WTC11 (cell line): ENCODE results near the gene TCTN3. TPM values are rescaled to one million over a fixed set of nuclear protein-coding genes. Genes with fewer than 3 reads are reported as not detected.

Experiments used
- ATAC-seq: fragments of 200-7000 bp; cut with Tn5 transposase; 2 replicates; pipeline ENCODE4 v1.10.0; 2021; ENCODE audit warnings: mild to moderate bottlenecking, moderate library complexity
- CTCF ChIA-PET: fragments of 300-600 bp; sonication (Branson Sonifier 250); formaldehyde crosslinking; loops from one replicate; lab custom pipeline; 2021; ENCODE audit warnings: antibody characterized with exemption; lab: Charles Lee
- POLR2A ChIA-PET: fragments of 350-600 bp; sonication (Branson Sonifier 250); formaldehyde crosslinking; loops from one replicate; lab custom pipeline; 2021; ENCODE audit warnings: antibody characterized with exemption; lab: Charles Lee
- DNase-seq: peaks from one replicate; pipeline ENCODE4 v3.0.0; 2021; ENCODE audit warnings: low spot score
- H3K27ac Mint-ChIP-seq: 2 replicates; pipeline ENCODE4 v1.8.0; 2021; ENCODE audit warnings: mixed read lengths
- H3K27me3 Mint-ChIP-seq: 2 replicates; pipeline ENCODE4 v1.8.0; 2021; ENCODE audit warnings: low read depth, mild to moderate bottlenecking, moderate library complexity, mixed read lengths
- H3K36me3 Mint-ChIP-seq: 2 replicates; pipeline ENCODE4 v1.8.0; 2021; ENCODE audit warnings: mixed read lengths
- H3K4me1 Mint-ChIP-seq: 2 replicates; pipeline ENCODE4 v1.8.0; 2022; ENCODE audit warnings: mixed read lengths
- H3K4me3 Mint-ChIP-seq: 2 replicates; pipeline ENCODE4 v1.8.0; 2021; ENCODE audit warnings: mild to moderate bottlenecking, moderate library complexity, mixed read lengths
- H3K9me3 Mint-ChIP-seq: 2 replicates; pipeline ENCODE4 v1.8.0; 2021; ENCODE audit warnings: mixed read lengths
- E2F4 ChIP-seq: sonication (generic); formaldehyde crosslinking; IDR thresholded peaks from 2 replicates; pipeline ENCODE4 v1.8.1; 2022; ENCODE audit warnings: low read depth, mild to moderate bottlenecking, moderate library complexity, missing genetic modification reagents, borderline replicate concordance
- ETV6 ChIP-seq: sonication (generic); formaldehyde crosslinking; IDR thresholded peaks from 2 replicates; pipeline ENCODE4 v1.8.1; 2022; ENCODE audit warnings: mild to moderate bottlenecking, missing genetic modification reagents
- FOXP1 ChIP-seq: sonication (generic); formaldehyde crosslinking; IDR thresholded peaks from 2 replicates; pipeline ENCODE4 v1.8.0; 2022; ENCODE audit warnings: missing genetic modification reagents, mild to moderate bottlenecking, moderate library complexity, borderline replicate concordance
- FOXP4 ChIP-seq: sonication (generic); formaldehyde crosslinking; IDR thresholded peaks from 2 replicates; pipeline ENCODE4 v1.8.0; 2022; ENCODE audit warnings: mild to moderate bottlenecking, missing genetic modification reagents
- GRHL2 ChIP-seq: fragments of 250-450 bp; sonication (Bioruptor Pico); IDR thresholded peaks from 2 replicates; pipeline ENCODE4 v1.8.0; 2022; ENCODE audit warnings: mild to moderate bottlenecking, moderate library complexity; ENCODE audit not compliant: insufficient replicate concordance, severe bottlenecking
- IRF2 ChIP-seq: sonication (generic); formaldehyde crosslinking; IDR thresholded peaks from 2 replicates; pipeline ENCODE4 v1.8.0; 2022; ENCODE audit warnings: low read depth, missing genetic modification reagents, borderline replicate concordance
- NFATC4 ChIP-seq: fragments of 250-450 bp; sonication (Bioruptor Pico); IDR thresholded peaks from 2 replicates; pipeline ENCODE4 v1.9.0; 2021; ENCODE audit warnings: mild to moderate bottlenecking
- NR1H2 ChIP-seq: sonication (generic); formaldehyde crosslinking; IDR thresholded peaks from 2 replicates; pipeline ENCODE4 v1.9.0; 2021; ENCODE audit warnings: mild to moderate bottlenecking, moderate library complexity, missing genetic modification reagents
- NR3C1 ChIP-seq: sonication (generic); formaldehyde crosslinking; conservative IDR thresholded peaks from 2 replicates; pipeline ENCODE4 v1.8.1; 2023; ENCODE audit warnings: low read depth, mild to moderate bottlenecking, missing genetic modification reagents
- PRRX2 ChIP-seq: fragments of 250-450 bp; sonication (Bioruptor Pico); IDR thresholded peaks from 2 replicates; pipeline ENCODE4 v1.8.0; 2021; ENCODE audit warnings: mild to moderate bottlenecking
- SOX15 ChIP-seq: fragments of 250-450 bp; sonication (Bioruptor Pico); IDR thresholded peaks from 2 replicates; pipeline ENCODE4 v1.9.0; 2021; ENCODE audit warnings: mild to moderate bottlenecking
- TCF7 ChIP-seq: sonication (generic); formaldehyde crosslinking; IDR thresholded peaks from 2 replicates; pipeline ENCODE4 v1.8.0; 2022; ENCODE audit warnings: mild to moderate bottlenecking, low read depth, missing genetic modification reagents, moderate library complexity
- USF1 ChIP-seq: sonication (generic); formaldehyde crosslinking; IDR thresholded peaks from 2 replicates; pipeline ENCODE4 v1.8.0; 2022; ENCODE audit warnings: mild to moderate bottlenecking, missing genetic modification reagents
- ZNF138 ChIP-seq: sonication (generic); formaldehyde crosslinking; conservative IDR thresholded peaks from 2 replicates; pipeline ENCODE4 v1.8.1; 2022; ENCODE audit warnings: mild to moderate bottlenecking, moderate library complexity, missing genetic modification reagents
- ZNF219 ChIP-seq: sonication (generic); formaldehyde crosslinking; IDR thresholded peaks from 2 replicates; pipeline ENCODE4 v1.8.0; 2023; ENCODE audit warnings: missing genetic modification reagents, mild to moderate bottlenecking, borderline replicate concordance
- ZNF317 ChIP-seq: sonication (generic); formaldehyde crosslinking; IDR thresholded peaks from 2 replicates; pipeline ENCODE4 v1.8.1; 2023; ENCODE audit warnings: low read depth, mild to moderate bottlenecking, moderate library complexity, missing genetic modification reagents, borderline replicate concordance
- total RNA-seq: library from RNA; stranded (reverse); gene quantifications from 3 replicates; pipeline ENCODE4 v1.2.3, GENCODE V29; 2021
- TF ChIP-seq, protein P1 (sequence below): sonication (generic); formaldehyde crosslinking; conservative IDR thresholded peaks from 2 replicates; pipeline ENCODE4 v1.8.1; 2022; ENCODE audit warnings: mild to moderate bottlenecking, missing genetic modification reagents
- TF ChIP-seq, protein P2 (sequence below): fragments of 250-450 bp; sonication (Bioruptor Pico); IDR thresholded peaks from 2 replicates; pipeline ENCODE4 v2.1.2; 2022; ENCODE audit warnings: mild to moderate bottlenecking, moderate library complexity
- TF ChIP-seq, protein P3 (sequence below): sonication (generic); formaldehyde crosslinking; IDR thresholded peaks from 2 replicates; pipeline ENCODE4 v1.8.1; 2023; ENCODE audit warnings: mild to moderate bottlenecking, missing genetic modification reagents, moderate library complexity
- TF ChIP-seq, protein P4 (sequence below): fragments of 250-450 bp; sonication (Bioruptor Pico); IDR thresholded peaks from 2 replicates; pipeline ENCODE4 v1.9.0; 2021; ENCODE audit warnings: mild to moderate bottlenecking, borderline replicate concordance

TCTN3 gene
- total RNA-seq, 1 experiment from 2014 or later = 26.4 TPM

DNA sequence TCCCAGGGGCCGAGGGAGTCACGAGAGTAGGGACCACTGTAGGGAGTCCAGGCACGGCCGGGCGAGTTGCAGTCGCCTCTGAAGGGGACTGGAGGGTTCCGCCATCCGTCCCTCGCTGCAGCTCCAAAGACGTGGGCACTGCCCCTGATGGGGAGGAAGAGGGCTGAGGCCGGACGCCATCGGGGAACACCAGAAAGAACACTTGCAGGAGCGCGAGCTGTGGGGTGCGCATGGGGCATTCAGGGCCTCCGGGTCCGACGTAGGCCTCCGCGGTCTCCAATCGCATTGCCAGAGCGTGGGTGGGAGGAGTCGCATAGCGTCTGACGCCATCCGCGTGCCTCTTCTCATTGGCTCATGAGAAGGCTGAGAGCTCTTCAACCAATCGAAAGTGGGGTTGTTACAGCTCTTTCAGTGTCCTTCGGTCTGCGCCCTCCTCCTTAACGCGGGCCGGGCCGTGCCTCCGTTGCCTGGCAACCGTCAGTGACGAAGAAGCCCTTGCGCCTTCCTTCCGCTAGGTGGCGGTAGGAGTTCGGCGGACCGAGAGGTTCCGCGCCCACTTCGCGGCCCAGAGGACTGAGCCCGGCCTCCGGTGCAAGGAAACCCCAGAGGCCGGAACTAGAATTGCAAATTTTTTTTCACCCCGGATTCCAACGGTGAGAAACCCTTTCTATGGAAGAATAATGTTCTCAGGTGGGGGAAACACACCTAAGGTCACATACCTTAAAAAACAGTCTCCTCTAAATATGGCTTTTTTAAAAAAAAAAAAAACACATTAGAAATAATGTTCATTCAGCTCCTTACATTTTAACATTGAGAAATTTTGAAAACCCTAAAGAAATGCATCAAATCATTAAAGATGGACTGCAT is at the start of gene TCTN3 (continued):
- TF ChIP-seq ZNF317 (CRISPR knock-in tag) = no peak
- no peak for TF ChIP-seq ZNF138
- no peak for TF ChIP-seq SOX15 (CRISPR knock-in tag)
- no peak for TF ChIP-seq NFATC4 (CRISPR knock-in tag)
- TF ChIP-seq NR3C1 (CRISPR knock-in tag) = no peak
- TF ChIP-seq IRF2 (CRISPR knock-in tag) = no peak
- TF ChIP-seq NR1H2 (CRISPR knock-in tag) = no peak
- TF ChIP-seq FOXP1 (CRISPR knock-in tag) = no peak; the same call in 1 of the 2 replicates
- TF ChIP-seq GRHL2 = no peak

DNA sequence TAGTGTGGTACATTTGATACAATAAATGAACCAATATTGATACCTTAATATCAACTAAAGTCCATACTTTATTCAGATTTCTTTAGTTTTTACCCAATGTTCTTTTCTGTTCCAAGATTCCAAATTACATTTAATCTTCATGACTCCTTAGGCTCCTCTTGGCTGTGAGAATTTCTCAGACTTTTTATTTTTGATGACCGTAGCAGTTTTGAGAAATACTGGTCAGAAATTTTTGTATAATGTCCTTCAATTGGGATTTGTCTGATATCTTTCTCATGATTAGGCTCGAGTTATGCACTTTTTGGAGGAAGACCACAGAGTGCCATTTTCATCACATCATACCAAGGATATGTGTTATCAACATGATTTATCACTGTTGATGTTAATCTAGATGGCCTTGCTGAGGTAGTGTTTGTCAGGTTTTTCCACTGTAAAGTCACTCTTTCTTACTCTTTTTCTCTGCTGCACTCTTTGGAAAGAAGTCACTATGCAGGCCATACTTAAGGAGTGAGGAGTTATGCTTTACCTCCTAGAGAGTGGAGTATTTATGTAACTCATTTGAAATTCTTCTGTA is 49.3 kb upstream of the TCTN3 start:
- Mint-ChIP-seq H3K27ac (no peak overlapping the region), H3K27me3 (no peaks in the 10 kb centered on the region), H3K4me1 (peaks cover 21% of the 10 kb centered on the region), H3K4me3 (no peak overlapping the region), H3K9me3 (no peaks in the 10 kb centered on the region), H3K36me3 (no peaks in the 10 kb centered on the region)
- DNase-seq = no peak
- CTCF ChIA-PET = interaction anchor here (2.1 kb wide), 1 partner anchor 49 kb away, joined by 11 read pairs; the partner anchor contains the start of gene TCTN3
- ATAC-seq = no peak
- POLR2A ChIA-PET = interaction anchor here (0.5 kb wide), 1 partner anchor 9 kb away, joined by 5 read pairs; no protein-coding TSS in a partner anchor
- TF ChIP-seq ETV6 (CRISPR knock-in tag) = no peak
- TF ChIP-seq, protein P1, sequence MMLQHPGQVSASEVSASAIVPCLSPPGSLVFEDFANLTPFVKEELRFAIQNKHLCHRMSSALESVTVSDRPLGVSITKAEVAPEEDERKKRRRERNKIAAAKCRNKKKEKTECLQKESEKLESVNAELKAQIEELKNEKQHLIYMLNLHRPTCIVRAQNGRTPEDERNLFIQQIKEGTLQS (CRISPR knock-in tag) = no peak
- no peak for TF ChIP-seq SOX15 (CRISPR knock-in tag)
- TF ChIP-seq, protein P2, sequence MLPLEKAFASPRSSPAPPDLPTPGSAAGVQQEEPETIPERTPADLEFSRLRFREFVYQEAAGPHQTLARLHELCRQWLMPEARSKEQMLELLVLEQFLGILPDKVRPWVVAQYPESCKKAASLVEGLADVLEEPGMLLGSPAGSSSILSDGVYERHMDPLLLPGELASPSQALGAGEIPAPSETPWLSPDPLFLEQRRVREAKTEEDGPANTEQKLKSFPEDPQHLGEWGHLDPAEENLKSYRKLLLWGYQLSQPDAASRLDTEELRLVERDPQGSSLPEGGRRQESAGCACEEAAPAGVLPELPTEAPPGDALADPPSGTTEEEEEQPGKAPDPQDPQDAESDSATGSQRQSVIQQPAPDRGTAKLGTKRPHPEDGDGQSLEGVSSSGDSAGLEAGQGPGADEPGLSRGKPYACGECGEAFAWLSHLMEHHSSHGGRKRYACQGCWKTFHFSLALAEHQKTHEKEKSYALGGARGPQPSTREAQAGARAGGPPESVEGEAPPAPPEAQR (CRISPR knock-in tag) = no peak
- TF ChIP-seq, all 79 proteins: peak for 0

DNA sequence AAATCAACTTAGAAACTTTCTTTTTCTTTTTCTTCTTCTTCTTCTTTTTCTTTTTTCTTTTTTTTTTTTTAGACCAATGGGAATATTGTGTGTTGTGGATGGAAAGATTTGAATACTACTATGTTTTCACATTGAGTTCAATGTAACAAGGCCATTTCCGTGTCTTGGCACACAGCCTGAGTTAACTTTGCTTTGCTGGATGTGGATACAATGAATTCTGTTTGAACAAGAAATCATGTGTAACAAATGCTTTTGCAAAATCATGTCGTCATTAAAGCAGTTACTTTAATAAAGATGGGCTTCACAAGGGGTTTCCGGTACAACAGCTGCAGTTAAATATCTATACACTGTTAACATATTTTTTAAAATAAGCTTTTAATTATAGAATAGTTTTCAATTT is 48.8 kb upstream of the TCTN3 start:
- H3K36me3 Mint-ChIP-seq = no peaks in the 10 kb centered on the region
- H3K4me1 Mint-ChIP-seq = peaks cover 21% of the 10 kb centered on the region
- no peaks in the 10 kb centered on the region for H3K9me3 Mint-ChIP-seq
- ATAC-seq (no peak), DNase-seq (no peak)
- no peaks in the 10 kb centered on the region for H3K27me3 Mint-ChIP-seq
- ChIA-PET CTCF (interaction anchor here (0.7 to 2.1 kb wide), 2 partner anchors 49 to 101 kb away, joined by 3 to 11 read pairs; partner anchors contain the start of gene TCTN3), POLR2A (interaction anchor here (0.5 kb wide), 1 partner anchor 9 kb away, joined by 5 read pairs; no protein-coding TSS in a partner anchor)
- H3K4me3 Mint-ChIP-seq = no peak overlapping the region
- H3K27ac Mint-ChIP-seq = no peak overlapping the region
- TF ChIP-seq ZNF317 (CRISPR knock-in tag) = no peak
- no peak for TF ChIP-seq ZNF219 (CRISPR knock-in tag)
- TF ChIP-seq USF1 = no peak
- no peak for TF ChIP-seq PRRX2 (CRISPR knock-in tag)
- no peak for TF ChIP-seq E2F4 (CRISPR knock-in tag)
- no peak for TF ChIP-seq FOXP4 (CRISPR knock-in tag)
- TF ChIP-seq, protein P3, sequence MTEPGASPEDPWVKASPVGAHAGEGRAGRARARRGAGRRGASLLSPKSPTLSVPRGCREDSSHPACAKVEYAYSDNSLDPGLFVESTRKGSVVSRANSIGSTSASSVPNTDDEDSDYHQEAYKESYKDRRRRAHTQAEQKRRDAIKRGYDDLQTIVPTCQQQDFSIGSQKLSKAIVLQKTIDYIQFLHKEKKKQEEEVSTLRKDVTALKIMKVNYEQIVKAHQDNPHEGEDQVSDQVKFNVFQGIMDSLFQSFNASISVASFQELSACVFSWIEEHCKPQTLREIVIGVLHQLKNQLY (CRISPR knock-in tag) = no peak
- TF ChIP-seq, protein P4, sequence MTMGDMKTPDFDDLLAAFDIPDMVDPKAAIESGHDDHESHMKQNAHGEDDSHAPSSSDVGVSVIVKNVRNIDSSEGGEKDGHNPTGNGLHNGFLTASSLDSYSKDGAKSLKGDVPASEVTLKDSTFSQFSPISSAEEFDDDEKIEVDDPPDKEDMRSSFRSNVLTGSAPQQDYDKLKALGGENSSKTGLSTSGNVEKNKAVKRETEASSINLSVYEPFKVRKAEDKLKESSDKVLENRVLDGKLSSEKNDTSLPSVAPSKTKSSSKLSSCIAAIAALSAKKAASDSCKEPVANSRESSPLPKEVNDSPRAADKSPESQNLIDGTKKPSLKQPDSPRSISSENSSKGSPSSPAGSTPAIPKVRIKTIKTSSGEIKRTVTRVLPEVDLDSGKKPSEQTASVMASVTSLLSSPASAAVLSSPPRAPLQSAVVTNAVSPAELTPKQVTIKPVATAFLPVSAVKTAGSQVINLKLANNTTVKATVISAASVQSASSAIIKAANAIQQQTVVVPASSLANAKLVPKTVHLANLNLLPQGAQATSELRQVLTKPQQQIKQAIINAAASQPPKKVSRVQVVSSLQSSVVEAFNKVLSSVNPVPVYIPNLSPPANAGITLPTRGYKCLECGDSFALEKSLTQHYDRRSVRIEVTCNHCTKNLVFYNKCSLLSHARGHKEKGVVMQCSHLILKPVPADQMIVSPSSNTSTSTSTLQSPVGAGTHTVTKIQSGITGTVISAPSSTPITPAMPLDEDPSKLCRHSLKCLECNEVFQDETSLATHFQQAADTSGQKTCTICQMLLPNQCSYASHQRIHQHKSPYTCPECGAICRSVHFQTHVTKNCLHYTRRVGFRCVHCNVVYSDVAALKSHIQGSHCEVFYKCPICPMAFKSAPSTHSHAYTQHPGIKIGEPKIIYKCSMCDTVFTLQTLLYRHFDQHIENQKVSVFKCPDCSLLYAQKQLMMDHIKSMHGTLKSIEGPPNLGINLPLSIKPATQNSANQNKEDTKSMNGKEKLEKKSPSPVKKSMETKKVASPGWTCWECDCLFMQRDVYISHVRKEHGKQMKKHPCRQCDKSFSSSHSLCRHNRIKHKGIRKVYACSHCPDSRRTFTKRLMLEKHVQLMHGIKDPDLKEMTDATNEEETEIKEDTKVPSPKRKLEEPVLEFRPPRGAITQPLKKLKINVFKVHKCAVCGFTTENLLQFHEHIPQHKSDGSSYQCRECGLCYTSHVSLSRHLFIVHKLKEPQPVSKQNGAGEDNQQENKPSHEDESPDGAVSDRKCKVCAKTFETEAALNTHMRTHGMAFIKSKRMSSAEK (CRISPR knock-in tag) = no peak
- TF ChIP-seq TCF7 (CRISPR knock-in tag) = no peak
